Muscle layer of duodenum (tissue), 2 donors: Measurements from ENCODE around the gene PTGER1.
"Not testable (repeated sequence)": the region's sequence is repeated elsewhere in the genome, so short reads cannot be mapped to it uniquely, and the experiment has no call there.

Source experiments
- H3K27ac ChIP-seq: one replicate; pipeline ENCODE4 v1.7.0; 2013; ENCODE audit warnings: mild to moderate bottlenecking, low read length
- H3K27me3 ChIP-seq: one replicate; pipeline ENCODE4 v1.7.0; 2013; ENCODE audit warnings: low read depth, mild to moderate bottlenecking, control low read depth, low read length
- H3K36me3 ChIP-seq, 2 donors: one replicate each; pipeline ENCODE4 v1.7.0; 2013; ENCODE audit warnings: low read length in 2 of 2, control low read depth in 1 of 2, mild to moderate bottlenecking in 1 of 2; ENCODE audit not compliant: insufficient read depth in 2 of 2, control insufficient read depth in 1 of 2
- H3K4me1 ChIP-seq, 2 donors: one replicate each; pipeline ENCODE4 v1.7.0; 2013; ENCODE audit warnings: low read length in 2 of 2, mild to moderate bottlenecking in 2 of 2, control low read depth in 1 of 2, moderate library complexity in 1 of 2; ENCODE audit not compliant: insufficient read depth in 2 of 2, control insufficient read depth in 1 of 2
- H3K4me3 ChIP-seq, 2 donors: one replicate each; pipeline ENCODE4 v1.7.0; 2013; ENCODE audit warnings: low read length in 2 of 2, low read depth in 1 of 2, mild to moderate bottlenecking in 1 of 2
- H3K9me3 ChIP-seq, 2 donors: one replicate each; pipeline ENCODE4 v1.7.0; 2013; ENCODE audit warnings: low read length in 2 of 2, control low read depth in 1 of 2, mild to moderate bottlenecking in 1 of 2; ENCODE audit not compliant: control insufficient read depth in 1 of 2
- donor health status: healthy.

PTGER1 gene

GRCh38 chr19:14514215-14514863 lies 39.2 kb upstream of the PTGER1 start:
- no peak overlapping the region for H3K4me3 ChIP-seq
- H3K27ac ChIP-seq: no peak overlapping the region
- peaks cover 14 to 27% of the 10 kb centered on the region in 2 donors for H3K36me3 ChIP-seq
- no peaks in the 10 kb centered on the region for H3K27me3 ChIP-seq
- no peaks in the 10 kb centered on the region for H3K9me3 ChIP-seq
- peaks cover 20 to 28% of the 10 kb centered on the region in 2 donors for H3K4me1 ChIP-seq

- Histone ChIP-seq H3K27ac (no peak overlapping the region), H3K4me3 (no peak overlapping the region), H3K9me3 (no peaks in the 10 kb centered on the region), H3K27me3 (no peaks in the 10 kb centered on the region), H3K4me1 (peaks cover 20 to 28% of the 10 kb centered on the region in 2 donors), H3K36me3 (peaks cover 14 to 27% of the 10 kb centered on the region in 2 donors)
Measured at GRCh38 chr19:14512406-14512961, 37.3 kb upstream of the PTGER1 start.

GRCh38 chr19:14511229-14511593 lies 36.1 kb upstream of the PTGER1 start:
- Histone ChIP-seq H3K9me3 (no peaks in the 10 kb centered on the region), H3K27ac (no peak overlapping the region), H3K4me1 (peaks cover 18 to 22% of the 10 kb centered on the region in 2 donors), H3K4me3 (no peak overlapping the region), H3K36me3 (peaks cover 14 to 25% of the 10 kb centered on the region in 2 donors), H3K27me3 (no peaks in the 10 kb centered on the region)

GRCh38 chr19:14510311-14511228 lies 35.4 kb upstream of the PTGER1 start:
- no peaks in the 10 kb centered on the region for H3K9me3 ChIP-seq
- H3K27ac ChIP-seq: no peak overlapping the region
- H3K4me3 ChIP-seq: peak overlapping the region in 1 of 2 donors; percentile 9
- peaks cover 14 to 16% of the 10 kb centered on the region in 2 donors for H3K4me1 ChIP-seq
- peaks cover 14 to 18% of the 10 kb centered on the region in 2 donors for H3K36me3 ChIP-seq
- no peaks in the 10 kb centered on the region for H3K27me3 ChIP-seq

GRCh38 chr19:14507704-14508542 lies 32.8 kb upstream of the PTGER1 start:
- Histone ChIP-seq H3K36me3 (no peaks in the 10 kb centered on the region), H3K4me1 (peaks cover 0 to 3% of the 10 kb centered on the region in 2 donors), H3K4me3 (no peak overlapping the region), H3K9me3 (no peaks in the 10 kb centered on the region), H3K27ac (no peak overlapping the region), H3K27me3 (no peaks in the 10 kb centered on the region)

- H3K4me3 ChIP-seq: no peak overlapping the region
- H3K9me3 ChIP-seq: no peaks in the 10 kb centered on the region
- peak overlapping the region; percentile 8 for H3K27ac ChIP-seq
- H3K27me3 ChIP-seq: no peaks in the 10 kb centered on the region
- H3K4me1 ChIP-seq: peaks cover 0 to 3% of the 10 kb centered on the region in 2 donors
- H3K36me3 ChIP-seq: no peaks in the 10 kb centered on the region
Measured at GRCh38 chr19:14505488-14506239, 30.5 kb upstream of the PTGER1 start.

- H3K27ac ChIP-seq, H3K36me3 ChIP-seq, H3K9me3 ChIP-seq, H3K27me3 ChIP-seq, H3K4me1 ChIP-seq, H3K4me3 ChIP-seq: not testable (repeated sequence)
Measured at GRCh38 chr19:14504575-14504974, 29.4 kb upstream of the PTGER1 start.

- Histone ChIP-seq H3K4me3 (no peak overlapping the region), H3K27me3 (no peaks in the 10 kb centered on the region), H3K27ac (no peak overlapping the region), H3K9me3 (no peaks in the 10 kb centered on the region), H3K4me1 (peaks cover 0 to 3% of the 10 kb centered on the region in 2 donors), H3K36me3 (no peaks in the 10 kb centered on the region)
Measured at GRCh38 chr19:14503285-14503684, 28.1 kb upstream of the PTGER1 start.

GRCh38 chr19:14502334-14503092 lies 27.4 kb upstream of the PTGER1 start:
- no peaks in the 10 kb centered on the region for H3K36me3 ChIP-seq
- no peak overlapping the region for H3K4me3 ChIP-seq
- no peak overlapping the region for H3K27ac ChIP-seq
- peaks cover 1 to 3% of the 10 kb centered on the region in 2 donors for H3K4me1 ChIP-seq
- H3K9me3 ChIP-seq: no peaks in the 10 kb centered on the region
- H3K27me3 ChIP-seq: no peaks in the 10 kb centered on the region
